Prostate gland (tissue), 2 donors: ENCODE measurements around the gene DLEC1.

Source experiments
- CTCF ChIP-seq, 4 experiments: fragments of 200-600 bp in 2 of 4; fragments of 450-650 bp in 2 of 4; sonication (generic) in 2 of 4; IDR thresholded peaks; 1 replicate in 3 of 4; 2 replicates in 1 of 4; pipeline ENCODE4 v1.5.1; 2016 to 2019; ENCODE audit warnings: antibody characterized with exemption in 4 of 4, mild to moderate bottlenecking in 2 of 4, moderate library complexity in 2 of 4
- POLR2A ChIP-seq: fragments of 450-650 bp; IDR thresholded peaks from one replicate; pipeline ENCODE4 v1.6.1; 2016; ENCODE audit warnings: antibody characterized with exemption, mild to moderate bottlenecking
- POLR2AphosphoS5 ChIP-seq: sonication (generic); formaldehyde crosslinking; IDR thresholded peaks from one replicate; pipeline ENCODE4 v1.6.1; 2017; ENCODE audit warnings: antibody characterized with exemption

- no peak for TF ChIP-seq CTCF (IDR thresholded peaks at IDR 0.05)
- no peak for TF ChIP-seq POLR2A
- TF ChIP-seq POLR2AphosphoS5, result no peak
Measured at GRCh38 chr3:38011111-38011510, 27.9 kb upstream of the DLEC1 start.
